COR-L47 (cell line): ENCODE measurements around the gene EDN2.

Experiments used
- DNase-seq: peaks from one replicate; lab custom pipeline; 2025; lab: John Stamatoyannopoulos, UW

Gene EDN2

DNA sequence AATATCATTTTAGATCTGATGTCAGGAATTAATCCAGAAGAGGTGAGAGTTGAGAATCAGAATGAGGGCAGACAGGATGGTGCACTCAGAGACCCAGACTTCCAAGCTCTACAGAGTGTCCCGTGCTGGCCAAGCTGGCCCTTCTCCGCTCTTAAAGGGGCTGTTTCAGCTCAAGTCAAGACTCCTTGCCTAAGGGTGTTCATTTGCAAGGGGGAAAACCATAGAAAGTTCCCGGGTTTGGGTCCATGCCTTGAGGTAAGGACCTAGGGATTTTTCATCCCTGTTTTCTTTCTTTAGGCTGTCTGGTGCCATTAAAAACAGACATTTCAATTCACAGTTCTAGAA, 47.5 kb downstream of the EDN2 start:
- DNase-seq, result no peak

DNA sequence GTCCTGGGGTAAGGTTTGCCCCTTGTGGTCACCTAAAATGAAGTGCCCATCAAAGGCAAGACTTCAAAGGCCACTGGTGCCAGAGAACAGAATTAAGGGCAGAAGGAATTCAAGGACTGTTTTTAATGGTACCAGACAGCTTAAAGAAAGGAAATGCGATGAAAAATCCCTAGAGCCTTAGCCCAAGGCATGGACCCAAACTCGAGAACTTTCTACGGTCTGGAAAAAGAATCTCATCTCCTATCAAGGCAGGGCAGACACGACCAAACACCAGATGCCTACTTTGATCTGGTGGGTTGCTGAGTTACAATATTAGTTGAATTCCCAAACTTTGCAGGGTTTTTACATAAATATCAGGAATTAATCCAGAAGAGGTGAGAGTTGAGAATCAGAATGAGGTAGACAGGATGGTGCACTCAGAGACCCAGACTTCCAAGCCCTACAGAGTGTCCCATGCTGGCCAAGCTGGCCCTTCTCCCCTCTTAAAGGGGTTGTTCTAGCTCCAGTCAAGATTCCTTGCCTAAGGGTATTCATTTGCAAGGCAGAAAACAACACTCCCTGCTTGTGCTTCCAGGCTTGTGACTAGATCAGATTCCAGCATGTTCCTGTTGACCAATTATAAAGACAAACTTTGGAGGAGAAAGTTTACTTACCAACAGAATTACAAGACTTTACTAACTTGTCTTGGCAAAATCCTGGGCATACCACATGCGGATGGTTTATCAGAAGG, 48.0 kb downstream of the EDN2 start:
- DNase-seq, result no peak

DNA sequence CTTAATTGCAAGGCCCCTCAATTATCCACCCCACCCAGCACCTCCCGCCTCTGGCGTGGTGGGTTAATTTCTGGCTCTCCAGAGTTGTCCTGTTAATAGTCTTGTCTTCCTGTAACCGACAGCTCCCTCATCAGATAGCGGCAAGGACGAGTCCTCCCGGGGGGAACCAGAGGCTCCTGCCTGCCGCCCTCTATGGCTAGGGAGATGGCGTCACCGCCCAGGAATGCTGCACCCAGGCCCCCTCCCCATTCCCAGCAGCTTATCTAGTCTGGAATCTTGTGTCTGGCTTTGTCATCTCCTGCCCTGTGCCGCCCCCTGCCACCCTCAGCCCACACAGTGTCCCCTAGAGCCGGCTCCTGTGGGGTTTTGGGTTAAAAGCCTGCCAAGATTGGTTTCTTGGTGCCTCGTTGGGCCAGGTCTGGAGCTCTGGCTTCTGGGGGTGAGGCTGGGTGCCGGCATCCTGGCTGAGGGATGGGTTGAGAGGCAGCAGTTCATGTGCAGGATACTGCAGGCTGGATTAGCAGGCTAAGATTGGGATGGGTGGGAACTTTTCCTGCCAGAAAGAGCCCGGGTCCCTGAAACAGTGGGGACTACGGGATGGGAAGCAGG, 48.8 kb downstream of the EDN2 start:
- no peak for DNase-seq

DNA sequence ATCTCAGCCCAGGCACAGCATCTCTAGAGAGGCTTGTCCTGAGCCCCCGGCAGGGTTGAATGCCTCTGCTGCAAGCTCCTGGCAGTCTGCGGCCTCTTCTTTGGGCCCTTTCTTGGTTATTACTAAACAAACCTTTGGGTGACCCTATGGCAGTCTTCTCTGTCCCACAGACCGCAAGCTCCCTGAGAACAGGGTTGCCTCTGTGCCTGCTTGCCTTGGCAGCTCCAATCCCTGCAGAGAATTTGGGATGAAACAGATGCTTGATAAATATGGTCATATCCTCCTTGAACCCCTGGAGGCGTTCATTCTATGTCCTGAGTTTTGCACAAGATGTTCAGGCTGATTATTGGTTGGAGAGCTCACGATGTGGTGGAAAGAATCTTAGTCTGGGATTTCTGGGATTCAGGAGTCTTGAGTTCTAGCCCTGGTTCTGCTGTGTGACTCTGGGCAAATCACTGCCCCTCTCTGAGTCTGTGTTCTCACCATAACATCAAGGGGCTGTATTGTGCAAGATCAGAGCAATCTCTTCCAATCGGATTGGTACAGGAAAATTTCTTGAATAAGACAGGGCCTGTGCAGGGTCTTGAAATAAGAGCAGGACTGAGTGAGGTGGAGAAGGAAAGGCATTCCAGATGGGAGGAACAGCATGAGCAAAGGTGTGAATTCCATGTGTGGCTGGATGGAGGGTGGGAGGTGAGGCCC, 49.6 kb downstream of the EDN2 start:
- DNase-seq, result no peak

DNA sequence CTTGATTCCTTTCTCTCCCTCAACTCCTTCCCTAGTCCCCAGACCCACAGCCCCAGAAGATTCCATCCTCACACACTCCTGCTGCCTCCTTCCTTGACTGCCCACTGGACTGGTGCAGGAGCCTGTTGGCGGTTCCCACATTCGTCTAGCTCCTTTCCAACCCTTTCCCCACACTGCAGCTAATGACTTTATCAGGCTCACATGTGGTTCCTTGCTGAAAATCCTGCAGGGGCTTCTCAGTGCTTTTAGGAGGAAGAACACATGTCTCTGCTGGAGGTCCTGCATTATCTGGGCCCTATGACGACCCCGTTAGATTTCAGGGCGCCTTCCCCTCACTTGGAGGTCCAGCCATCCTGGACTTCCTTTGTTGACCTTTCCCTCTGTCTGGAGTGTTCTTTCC, 50.2 kb downstream of the EDN2 start:
- DNase-seq, result no peak

DNA sequence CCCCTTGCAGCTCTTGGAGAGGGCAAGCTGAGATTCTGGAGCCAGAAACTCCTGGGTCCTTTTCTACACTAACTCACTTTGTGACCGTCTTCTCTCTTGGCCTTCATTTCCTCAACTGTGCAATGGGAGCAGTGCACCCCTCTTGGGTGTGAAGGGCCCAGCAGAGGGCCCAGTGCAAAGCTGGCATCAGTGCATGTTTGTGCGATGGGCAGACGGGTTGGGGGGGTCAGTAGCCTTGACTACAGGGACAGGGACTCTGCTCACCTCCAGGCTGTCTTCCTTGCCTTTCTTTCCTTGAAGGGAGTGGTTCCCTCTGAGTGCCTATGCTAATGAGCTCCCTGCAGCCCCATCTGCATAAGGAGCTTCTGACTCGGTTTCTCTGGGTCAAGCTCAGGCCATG, 51.0 kb downstream of the EDN2 start:
- no peak for DNase-seq

DNA sequence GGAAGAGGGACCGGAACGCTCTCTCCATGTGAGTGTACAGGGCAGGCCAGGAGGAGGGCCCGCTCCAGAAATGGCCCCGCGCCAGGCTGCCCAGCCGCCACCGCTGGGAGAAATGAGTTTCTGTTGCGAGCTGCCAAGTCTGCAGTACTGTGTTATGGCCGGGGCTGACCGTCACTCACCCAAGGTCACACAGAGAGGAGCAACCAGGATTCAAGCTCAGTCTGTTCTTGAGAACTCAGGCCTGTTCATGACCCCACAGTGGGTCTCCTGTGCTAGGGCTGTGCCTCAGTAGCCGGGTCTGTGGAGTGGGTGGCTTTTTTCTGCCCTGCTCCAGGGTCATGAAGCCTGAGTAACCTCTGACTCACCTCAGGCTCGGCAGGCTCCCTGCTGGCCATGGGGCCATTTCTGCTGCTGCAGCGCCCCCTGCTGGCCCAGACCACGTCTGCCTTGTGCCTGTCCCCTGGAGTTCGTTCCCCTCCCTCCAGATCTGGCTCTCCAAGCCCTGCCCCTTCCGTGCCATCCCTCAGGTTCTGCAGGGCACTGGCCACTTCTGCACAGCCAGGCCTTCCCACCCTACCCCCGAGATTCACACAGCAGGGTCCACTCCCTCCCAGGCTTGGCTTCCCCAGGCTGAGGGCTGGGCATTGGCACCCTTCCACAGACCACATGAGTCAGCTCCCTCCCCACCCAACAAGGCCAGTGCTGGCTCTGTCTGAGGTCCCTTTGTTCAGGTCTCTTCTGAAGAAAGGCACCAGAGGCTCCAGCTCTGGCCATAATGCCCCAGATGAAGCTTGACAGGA, 51.8 kb downstream of the EDN2 start:
- peak; percentile 77 for DNase-seq

DNA sequence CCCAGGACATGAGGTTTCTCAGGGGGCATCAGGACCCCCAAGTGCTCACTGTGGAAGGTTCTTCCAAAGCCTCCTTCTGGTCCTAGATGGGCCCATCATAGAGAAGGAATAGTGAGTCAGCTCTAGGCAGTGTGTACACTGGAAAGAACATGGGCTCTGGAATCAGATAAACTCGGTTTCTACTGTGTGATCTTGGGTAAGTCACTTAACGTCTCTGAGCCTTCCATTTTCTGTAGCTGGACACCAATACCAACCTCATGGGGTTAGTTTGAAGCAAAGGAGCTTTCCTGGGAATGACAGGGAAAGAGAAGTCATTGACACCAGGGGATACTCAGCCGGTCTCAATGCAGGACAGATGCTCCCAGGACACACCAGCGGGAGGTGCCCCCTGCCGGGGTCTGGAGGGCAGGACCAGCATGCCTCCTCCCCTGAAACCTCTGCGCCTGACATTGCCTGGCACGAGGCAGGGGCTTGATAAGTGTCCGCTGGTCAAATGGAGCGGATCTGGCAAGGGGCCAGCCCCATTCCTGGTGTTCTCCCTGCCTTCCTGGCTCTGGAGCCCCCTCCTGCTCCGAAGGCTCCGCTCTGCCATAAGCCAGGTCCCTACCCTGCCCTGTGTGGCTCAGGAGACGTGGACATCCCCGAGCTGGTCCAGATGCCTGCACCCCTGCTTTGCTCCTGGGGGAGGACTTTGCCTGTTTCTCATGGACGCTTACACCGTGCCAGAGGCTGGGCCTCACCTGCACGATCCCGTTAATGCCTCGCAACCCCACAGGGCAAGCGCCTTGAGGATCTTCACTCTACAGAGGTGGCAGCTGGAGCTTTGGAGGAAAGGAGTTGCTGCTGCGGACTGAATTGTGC, 52.8 kb downstream of the EDN2 start:
- DNase-seq, result no peak

DNA sequence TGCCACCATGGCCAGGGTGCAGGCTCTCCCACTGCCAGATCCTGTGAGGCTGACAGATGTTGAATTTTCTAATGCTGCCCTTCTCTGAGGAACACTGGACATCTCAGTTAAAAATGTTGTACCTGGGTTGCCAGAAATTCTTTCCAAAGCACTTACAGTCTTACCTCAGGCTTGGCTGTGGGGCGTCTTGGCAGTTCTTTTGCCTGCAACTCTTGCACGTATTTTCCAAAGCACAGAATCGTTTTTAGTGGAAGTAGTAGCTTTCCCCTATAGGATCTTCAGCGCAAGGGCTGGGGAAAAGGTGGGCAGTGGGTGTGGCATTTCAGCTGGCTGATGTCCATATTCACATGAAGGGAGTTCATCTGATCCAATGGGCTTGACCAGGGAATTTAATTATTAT, 53.9 kb downstream of the EDN2 start:
- DNase-seq, result no peak

DNA sequence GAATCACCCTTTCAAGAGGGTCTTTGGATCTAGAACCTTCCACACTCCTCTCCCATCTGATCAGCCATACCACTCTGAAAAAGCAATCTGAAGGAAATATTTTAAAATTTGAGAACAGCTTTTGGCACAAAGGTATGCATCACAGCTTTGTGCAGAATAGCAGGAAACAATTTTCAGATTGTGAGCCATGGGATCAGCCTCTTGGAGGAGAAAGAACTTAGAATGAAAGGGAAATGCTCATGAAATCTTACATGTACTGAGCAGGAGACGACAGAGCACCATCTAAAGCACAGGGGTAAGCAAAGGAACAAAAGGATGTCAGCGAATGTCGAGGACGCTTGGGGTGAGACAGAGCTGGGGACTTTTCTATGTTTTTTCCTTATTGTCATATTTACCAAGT, 54.4 kb downstream of the EDN2 start:
- DNase-seq, result no peak

DNA sequence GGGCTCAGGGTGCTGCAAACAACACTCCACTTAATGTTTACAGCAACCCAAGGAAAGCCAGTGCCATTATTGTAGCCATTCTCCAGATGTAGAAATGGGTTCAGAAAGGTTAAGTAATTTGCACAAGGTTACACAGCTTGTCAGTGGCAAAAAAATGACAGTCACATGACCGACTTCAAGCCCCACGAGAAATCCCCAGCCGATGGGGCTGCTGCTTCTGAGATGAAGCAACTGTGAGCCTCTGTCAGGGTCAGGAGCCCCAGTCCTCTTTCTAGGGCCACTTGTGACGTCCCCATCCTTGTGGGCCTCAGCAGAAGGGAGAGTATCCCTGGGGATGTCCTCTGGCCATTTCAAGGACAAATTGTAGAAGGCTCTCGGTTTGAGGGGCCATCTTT, 54.8 kb downstream of the EDN2 start:
- no peak for DNase-seq
